ENCODE results near the gene CXCR5.

DNA sequence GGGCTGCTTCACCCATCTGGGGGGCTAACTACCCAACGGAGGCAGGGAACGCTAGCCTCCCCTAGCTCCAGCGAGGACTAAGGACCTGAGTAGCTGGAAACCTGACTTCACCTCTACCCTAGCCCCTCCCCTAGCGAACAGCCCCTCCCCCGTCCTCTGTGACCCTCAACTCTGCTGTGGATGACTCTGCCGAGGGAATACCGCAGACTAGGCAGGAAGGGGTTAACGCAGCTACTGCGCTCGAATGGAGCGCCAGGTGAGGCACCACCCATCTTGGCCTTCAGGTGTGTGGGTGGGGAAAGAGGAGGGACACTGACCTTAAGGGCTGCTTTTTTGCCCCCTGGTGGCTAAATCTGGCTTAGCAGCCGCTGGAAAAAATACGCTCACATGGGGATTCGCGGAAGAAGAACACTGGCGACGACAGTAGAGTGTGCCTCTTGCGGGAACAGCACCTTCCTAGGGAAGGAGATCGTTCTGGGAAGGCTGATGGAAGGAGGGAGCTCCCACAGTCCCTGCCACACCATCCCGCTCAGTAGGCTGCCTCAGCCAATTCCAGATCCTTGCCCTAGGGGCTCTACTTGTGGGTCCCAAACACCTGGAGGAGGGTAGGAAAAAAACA is 46.5 kb downstream of the CXCR5 start:
- TF ChIP-seq POLR2AphosphoS5 (IDR thresholded peaks at IDR 0.05; ENCODE audit: borderline replicate concordance, low read depth, low read length) (no peak), FOXP2 (optimal IDR thresholded peaks at IDR 0.05; ENCODE audit: control extremely low read depth, extremely low read length, insufficient read depth) (no peak)
